GM19043 (cell line): ENCODE data around the gene SFXN5.

ENCODE experiments used
- ATAC-seq: cut with Tn5 transposase; IDR thresholded peaks from one replicate; pipeline ENCODE4 v1.9.1; 2021; ENCODE audit warnings: low read depth; ENCODE audit not compliant: unreplicated experiment

The SFXN5 gene

DNA sequence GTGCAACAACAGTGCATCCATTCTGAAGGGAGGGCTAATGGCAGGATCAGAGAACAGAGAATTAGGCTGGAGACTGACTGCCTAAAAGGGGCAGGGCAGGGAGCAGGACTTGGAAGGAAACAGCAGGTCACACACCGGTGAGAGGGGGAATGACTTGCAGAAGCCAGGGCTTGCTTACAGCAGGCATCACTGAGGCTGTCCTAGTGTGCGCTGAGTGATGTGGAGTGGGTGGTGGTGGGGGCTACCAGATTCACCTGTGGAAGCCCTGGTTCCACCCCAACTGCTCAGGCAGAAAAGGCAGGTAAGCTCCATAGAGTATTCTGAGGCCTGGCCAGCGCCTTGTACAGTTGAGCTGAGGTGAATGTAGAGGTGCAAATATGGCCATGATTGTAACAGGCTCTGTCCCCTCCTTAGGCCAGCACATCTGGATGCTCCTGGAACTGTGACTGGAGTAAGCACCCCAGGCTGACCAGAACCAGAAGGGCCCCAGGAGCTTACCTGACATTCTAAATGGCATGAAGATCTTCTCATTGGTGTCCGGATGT is 49.4 kb downstream of the SFXN5 start:
- ATAC-seq, result no peak

DNA sequence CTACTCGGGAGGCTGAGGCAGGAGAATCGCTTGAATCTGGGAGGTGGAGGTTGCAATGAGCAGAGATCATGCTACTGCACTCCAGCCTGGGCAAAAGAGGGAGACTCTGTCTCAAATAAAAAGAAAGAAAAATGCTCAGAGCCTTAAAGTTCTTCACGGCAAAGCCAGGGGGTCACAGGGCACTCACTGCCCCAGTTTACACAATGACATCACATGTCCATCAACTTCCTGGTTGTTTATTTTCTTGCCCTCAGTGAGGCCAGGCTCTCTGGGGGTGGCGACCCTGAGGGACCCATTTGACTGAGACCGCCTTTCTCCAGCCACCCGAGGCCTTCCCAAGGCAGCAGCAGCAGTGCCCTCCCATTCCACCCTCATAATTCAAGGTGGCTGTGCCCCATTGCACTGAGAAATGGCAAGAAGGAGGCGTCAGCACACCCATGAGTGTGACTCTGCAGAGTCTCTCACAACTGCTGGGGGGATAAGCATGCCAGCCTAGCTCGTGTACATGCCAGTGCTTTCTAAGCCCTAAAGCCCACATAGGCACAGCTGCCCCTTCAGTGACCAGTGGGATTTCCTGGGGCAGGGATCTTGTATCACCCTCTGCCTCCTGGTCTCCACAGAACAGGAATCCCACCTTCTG is 50.0 kb downstream of the SFXN5 start:
- ATAC-seq, result no peak

DNA sequence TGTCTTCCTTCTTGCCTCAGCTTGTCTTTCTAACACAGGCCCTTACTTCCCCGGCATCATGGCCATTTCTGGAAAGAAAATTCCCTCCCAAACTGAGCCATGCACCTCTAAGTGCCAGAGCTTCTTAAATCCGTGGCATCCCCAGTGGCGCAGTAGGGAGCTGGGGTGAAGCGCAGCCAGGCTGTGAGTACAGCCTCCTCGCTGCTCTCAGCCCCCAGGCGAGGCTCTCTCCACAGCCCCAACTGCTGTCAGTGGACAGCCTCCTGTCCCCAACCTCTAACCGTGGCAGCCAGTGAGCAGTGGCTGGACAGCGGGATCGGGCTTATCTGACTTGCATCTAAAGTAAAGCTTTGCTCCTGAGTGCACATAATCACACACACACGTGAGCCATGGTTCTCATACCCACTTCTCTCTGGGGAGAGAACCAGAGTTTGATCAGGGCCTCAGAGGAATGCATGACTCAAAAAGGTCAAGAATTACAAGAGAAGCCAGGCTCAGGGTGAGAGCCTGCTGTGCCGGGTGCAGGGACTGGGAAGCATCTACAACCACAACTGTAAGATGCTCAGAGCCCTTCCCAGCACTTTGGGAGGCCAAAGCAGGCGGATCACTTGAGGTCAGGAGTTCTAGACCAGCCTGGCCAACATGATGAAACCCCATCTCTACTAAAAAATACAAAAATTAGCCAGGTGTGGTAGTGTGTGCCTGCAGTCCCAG is 50.7 kb downstream of the SFXN5 start:
- ATAC-seq, result no peak

DNA sequence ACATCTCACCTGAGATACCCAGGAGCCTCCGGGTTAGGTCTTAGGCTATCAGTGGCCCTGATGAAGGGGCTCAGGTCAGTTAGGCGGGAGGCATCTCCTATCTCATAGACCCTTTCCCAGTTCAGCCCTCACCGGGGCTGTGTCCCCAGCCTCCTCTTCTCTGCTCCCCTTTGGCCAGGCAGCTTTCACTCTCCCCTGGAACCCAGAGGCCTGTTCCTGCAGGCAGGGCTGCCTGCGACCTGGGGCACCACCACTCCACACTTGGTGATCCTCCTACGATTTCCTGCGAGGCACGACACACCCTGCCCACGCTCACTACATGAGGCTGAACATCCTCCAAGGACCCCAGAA is 51.2 kb downstream of the SFXN5 start:
- ATAC-seq, result no peak

DNA sequence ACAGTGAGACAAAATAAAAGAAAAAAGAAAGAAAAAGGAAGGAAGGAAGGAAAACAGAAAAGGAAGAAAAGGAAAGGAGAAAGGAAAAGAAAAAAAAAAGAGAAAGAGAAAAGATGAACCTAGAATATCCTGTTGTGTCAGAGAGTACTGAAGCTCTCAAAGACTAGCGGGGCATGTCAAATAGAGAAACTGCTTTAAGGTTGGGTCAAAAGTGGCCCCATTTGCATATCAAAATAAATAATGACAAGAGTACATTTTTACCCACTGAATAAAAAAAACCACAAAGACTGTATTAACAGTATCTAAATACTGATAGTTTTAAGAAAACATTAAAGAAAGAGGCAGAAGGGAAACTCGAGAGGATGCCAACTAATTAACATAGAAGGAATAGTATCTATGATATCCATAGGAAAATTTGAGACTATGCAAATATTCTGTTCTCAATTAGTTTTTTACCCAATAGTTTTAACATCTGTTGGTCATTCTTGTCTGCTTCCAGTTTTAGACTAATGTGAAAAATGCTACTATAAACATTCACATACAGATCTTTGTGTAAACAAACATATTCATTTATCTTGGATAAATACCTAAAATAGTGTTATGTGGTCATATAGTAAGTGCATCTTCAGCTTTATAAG is 53.2 kb downstream of the SFXN5 start:
- no peak for ATAC-seq

DNA sequence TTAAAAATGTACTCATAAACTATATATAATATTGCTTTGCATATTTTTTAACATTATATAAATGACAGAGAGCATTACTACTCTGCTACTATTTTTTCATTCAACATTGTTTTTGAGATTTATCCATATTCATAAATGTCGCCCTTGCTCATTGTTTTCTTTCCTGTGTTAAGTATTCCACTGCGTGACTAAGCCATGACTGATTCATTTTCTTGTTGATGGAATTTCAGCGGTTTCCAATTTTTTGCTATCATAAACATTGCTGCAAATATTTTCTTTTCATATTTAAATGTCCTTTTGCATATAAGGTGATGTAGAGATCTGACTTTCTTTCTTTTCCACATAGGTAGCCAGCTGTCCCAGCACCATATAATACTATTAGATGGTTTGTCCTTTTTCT is 57.6 kb downstream of the SFXN5 start:
- no peak for ATAC-seq

DNA sequence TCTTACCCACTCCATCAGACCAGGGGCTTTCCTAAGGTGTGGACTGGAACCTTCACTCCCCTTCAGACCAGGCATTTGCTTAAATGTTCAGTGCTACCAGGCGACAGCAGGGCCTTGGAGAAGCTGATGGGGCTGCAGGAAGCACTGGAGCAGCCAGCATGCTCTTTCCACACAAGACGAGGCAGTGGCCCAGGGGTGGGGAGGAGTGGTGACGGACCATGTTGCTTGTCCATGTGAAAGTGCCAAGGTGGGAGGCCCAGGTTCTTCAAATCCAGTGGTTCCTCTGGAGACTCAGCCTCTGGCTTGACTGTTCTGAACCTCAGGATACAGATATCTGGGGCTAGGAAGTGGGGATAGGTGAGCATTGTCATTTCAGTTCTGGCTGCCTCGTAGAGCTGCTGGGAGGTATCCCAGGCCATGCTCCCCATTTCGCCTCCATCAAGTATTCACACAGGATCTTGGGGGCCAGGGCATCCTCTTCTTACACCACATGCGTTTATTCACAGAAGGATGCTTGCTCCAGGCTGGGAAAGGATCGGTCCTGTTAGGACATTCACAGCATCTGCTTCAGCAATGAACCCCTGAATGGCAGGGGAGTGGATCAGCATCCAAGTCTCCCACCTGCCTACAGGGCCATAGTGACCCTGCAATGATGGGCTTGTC is 62.2 kb downstream of the SFXN5 start:
- ATAC-seq, result no peak

DNA sequence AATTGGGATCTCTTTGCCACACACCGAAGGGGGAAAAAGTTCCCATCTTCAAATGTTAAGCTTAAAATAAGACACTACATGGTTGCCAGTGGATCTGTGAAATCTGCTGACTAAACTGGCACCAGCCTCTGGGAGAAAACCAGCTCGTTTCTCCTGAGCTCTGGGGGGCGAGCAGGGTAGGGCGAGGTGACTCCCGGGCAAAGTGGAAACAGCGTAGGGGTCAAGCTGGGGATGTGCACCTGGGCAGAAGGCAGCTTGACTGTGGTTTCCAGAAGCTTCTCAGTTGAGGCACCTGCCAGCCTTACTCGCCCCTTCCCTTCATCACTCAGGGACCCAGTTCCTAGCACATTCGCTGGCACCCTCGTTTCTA is 62.8 kb downstream of the SFXN5 start:
- ATAC-seq, result no peak

DNA sequence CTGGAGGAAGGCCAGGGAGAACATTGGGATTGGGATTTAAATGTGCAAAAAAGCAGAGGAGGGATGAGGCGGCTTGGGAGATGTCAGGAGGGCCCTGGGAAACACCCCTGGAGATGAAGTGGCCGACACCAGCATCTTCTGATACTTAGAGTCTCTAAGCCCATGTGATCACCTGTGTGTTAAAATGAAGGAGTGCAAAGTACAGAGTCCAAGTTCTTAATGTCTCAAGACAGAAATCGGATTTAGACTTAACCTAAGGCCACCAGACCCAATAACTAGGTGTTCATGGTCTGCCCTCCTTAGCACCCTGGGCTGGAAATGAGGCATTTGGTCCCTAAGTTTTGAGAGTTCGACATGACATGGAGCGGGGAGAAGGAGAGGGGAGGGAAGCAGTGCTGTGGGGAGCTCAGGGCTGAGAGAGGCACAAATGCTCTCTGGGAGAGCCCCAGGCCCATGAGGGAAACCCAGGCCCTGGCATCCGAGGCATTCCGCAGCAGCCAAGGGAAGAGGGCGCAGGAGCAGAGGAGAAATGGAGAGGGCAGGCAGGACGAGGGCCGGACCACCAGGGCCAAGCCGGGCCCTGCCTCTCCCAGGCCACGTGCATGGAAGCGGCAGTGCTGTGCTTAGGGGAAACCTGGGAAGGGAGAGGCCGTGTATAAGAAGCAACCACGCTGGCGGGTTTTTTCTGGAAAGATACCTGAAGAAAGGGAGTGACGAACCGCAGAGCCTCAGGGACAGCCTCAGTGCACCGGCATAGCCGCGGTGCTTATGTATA is 63.3 kb downstream of the SFXN5 start:
- ATAC-seq, result no peak

DNA sequence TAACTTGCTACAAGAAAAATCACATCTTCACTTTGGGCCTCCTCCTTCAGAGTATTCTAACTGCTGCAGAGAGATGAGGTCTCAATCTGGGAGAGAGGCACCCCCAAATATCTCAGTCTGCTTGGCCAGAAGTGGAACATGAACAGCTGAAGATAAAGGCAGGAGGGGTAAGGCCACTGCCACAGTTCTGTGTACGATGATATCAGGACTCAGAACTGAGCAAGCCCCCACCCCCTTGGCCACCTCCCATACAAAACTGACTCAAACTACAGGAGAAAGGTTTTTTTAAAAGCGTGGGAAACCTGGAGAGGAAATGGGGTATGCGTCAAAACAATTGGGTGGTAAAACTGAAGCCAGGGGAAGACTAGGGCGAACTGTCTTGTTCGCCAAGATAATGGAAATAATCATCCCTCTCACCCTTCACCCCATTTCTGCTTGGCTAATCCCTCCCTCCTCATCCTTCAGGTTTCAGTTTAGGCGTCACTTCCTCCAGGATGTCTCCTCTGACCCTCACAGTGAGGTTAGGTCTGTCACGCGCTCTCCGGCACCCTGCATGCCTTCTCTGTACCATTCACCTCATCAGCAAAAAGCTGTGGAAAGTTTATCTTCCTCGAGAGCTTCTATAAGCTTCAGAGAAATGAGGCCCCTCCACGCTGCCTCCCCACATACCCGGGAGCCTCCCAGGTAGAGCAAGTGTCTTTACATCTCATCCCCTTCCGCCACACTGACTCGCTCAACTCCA is 64.4 kb downstream of the SFXN5 start:
- no peak for ATAC-seq

DNA sequence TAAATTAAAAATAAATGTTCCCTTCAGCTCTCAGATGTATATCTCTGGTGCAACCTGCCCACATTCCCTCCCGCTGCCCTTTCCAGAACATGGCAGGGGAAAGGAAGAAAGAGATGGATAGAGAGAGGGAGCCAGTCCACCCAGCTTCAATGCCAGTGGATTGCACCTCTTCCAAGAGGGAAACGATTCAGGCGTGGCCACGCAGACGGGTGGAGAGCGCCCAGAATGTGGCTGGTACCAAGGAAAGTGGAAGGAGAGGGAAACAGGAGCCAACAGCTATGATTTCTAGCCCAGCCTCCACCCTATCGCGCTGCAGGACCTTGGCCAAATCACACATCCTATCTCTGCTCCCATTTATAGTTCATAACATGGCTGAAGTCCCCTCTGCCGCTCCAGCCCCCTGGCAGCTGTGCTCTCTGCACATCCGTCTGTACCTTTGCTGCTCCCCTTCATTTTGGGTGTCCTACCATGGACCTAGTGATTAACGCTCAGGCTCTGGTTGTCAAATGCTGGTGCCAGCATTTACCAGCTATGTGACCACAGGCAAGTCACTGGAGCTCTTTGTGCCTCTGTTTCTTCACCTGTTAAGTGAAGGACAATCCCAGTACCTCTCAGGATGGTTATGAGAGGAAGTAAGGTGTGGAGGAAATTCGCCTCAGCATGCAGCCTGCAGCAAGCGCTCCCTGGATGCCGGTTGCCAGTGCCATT is 66.5 kb downstream of the SFXN5 start:
- no peak for ATAC-seq

DNA sequence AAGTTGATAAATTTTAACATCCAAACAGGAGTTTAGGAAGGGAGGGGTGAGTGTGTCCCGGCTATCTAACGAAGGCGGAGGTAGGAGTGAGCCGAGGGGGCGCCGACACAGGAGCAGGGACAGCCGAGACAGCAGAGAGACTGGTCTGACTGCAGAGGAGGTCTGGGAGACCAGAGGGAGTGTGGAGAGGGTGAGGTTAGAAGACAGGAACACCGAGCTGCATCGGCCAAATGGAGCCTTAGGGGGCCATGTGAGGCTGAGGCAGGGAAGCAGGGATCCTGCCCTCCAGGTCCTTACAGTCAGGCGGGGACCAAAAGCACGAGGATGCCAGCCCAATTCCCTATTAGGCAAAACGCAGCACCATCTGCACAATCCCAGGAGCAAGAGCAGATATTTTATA is 67.0 kb downstream of the SFXN5 start:
- no peak for ATAC-seq

DNA sequence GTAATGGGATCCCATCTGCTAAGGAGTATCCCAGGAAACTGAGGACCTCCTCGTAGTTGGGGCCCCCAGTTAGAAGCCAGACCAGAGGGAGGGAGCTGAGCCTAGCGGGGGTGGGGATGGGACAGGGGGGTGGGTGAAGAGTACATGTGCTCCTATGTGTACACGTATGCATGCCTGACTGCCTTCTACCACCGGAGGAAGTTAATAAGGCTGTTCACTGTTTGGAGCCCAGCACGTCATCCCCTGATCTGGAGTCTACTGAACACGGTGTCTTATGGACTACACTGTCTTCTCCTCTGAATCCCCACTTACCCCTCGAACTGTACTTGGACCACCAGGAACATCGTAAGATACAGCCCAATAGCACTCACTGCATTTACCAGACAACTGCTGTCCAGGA is 68.5 kb downstream of the SFXN5 start:
- no peak for ATAC-seq

DNA sequence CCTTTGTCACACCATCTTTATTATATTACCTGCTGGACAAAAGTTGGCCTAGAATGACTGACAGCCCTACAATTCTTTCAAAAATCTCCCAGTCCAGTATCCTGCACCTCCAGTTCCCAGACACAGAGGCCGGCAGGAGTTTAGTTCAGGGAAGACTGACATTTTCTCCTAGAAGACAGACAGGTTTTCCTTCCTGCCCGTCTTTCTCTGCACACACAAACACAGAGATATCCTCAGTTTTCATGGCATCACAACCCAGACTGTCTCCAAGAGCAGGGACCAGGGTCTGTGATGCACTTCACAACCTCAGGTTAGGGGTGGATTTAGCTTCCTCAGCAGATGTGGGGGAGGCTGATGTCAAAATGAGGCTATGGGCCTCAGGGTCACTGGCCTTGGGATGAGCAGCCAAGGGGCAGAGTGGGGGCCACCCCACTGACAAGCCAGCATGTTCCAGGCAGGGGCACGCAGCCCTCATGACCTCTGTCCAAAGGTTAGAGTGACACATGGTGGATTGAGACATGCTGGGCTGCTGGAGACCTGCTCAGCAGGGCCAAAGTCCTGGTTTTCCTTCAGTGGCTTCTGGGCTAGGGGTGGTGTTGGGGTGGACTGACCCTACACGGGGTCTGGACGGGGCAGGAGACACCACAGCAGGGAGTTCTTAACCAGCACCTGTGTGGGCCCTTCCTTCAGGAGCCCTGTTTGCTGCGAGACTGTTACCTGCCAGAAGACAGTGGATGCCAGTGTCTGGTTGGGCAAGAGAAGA is 70.5 kb downstream of the SFXN5 start:
- ATAC-seq, result no peak

DNA sequence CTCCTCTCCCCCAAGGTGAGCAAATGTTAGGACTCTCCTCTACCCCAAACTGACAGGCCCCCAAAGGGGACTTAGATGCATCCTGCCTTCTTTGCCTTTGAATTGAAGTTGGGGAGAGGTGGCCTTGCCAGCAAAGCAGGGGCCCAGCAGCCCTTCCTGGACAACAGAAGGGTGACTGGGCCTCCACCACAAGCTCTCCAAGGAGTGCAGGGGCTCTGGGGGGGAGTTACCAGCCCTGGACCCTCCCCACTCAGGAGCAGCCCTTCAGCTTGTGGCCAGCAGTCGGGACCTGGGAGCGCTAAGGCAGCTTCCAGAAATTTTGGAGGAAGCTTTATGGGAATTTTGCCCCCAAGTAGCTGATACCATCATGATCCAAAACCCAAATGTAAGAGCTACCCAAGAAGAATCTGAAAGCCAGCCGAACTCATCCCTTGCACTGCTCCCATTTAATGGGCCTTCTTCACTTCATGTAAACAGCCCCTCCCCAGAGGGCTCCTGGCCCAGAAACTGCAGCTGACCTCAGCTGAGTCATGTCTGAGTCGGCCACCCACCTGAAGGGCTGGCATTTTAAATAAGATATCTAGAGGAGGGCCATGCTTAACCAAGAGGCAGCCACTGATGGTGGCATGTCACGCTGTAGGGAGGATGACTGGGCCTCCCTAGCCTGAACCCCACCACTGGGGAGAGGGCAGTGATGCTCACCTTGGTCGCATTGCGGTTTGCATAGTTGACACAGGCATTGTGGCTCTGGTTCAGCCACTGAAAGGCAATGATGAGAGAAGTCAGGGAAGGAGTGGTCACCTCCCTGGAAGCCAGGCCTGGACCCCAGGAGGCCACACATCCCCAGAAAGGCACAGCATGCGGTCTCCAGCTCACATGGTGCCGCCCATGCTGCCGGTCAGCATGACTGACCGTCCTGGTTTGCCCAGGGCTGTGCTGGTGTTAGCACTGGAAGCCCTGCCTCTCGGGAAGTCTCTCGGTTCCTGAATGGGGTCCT is 71.5 kb downstream of the SFXN5 start:
- ATAC-seq, result no peak

DNA sequence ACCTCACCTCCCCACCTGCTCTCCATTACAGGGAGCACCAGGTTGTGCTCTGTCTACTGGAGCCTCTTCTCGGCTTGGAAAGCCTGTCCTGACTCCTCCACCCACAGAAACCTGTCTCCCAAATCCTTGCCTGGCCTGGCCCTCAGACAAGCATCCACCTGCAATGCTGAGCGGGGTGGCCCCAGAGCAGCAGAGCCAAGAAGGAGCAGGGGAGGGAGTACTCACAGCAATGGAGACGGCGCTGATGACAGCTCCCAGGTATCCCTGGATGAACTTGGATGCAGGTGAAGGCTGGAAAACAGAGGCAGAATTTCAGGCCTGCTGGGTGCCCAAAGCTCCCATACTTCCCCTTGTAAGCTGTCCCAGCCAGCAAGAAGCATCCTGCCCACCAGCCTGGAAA is 72.8 kb downstream of the SFXN5 start:
- ATAC-seq, result no peak

DNA sequence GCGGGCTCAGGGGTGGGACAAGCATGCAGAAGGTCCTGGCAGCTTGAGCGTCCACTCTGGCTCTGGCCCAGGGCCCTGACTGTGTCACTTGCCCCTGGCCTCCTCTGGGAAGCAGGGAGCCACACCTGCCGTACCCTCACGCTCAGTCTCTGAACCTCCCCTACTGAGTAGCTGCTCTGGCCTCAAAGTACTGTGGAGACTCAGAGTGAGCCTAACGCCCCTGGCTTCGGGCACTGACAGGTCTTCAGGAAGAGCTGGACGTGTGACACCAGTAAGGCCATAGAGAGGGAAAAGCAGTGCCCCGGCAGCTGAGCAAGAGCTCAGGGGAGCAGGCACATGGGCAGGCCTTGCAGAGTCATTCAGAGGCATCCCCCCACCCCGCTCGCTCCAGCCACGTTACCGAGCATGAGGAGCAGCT is 73.3 kb downstream of the SFXN5 start:
- ATAC-seq, result no peak
